Loucy (cell line): Measurements from ENCODE around the gene MYD88.

Source experiments
- H2AFZ ChIP-seq: fragments of 200-600 bp; sonication (generic); 2 replicates; pipeline ENCODE4 v1.6.0; 2016; ENCODE audit warnings: antibody characterized with exemption, mild to moderate bottlenecking, low read length, moderate library complexity
- H3F3A ChIP-seq: fragments of 200-600 bp; 2 replicates; pipeline ENCODE4 v1.6.0; 2016; ENCODE audit warnings: antibody characterized with exemption, low read depth, mild to moderate bottlenecking
- H3K27me3 ChIP-seq: fragments of 200-600 bp; sonication (generic); 2 replicates; pipeline ENCODE4 v1.6.1; 2014; ENCODE audit warnings: low read length, mild to moderate bottlenecking; ENCODE audit not compliant: insufficient read depth, poor library complexity, severe bottlenecking
- H3K36me3 ChIP-seq: fragments of 200-600 bp; sonication (generic); 2 replicates; pipeline ENCODE4 v1.6.1; 2016; ENCODE audit warnings: low read length; ENCODE audit not compliant: insufficient read depth
- H3K4me1 ChIP-seq: fragments of 200-600 bp; sonication (generic); 2 replicates; pipeline ENCODE4 v1.5.1; 2014; ENCODE audit warnings: low read length, mild to moderate bottlenecking; ENCODE audit not compliant: insufficient read depth, poor library complexity, severe bottlenecking
- H3K4me2 ChIP-seq: fragments of 200-600 bp; sonication (generic); 2 replicates; pipeline ENCODE4 v1.6.0; 2014; ENCODE audit warnings: antibody characterized with exemption, low read length, low read depth, mild to moderate bottlenecking; ENCODE audit not compliant: poor library complexity, severe bottlenecking
- H3K4me3 ChIP-seq: fragments of 200-600 bp; sonication (generic); 2 replicates; pipeline ENCODE4 v1.5.1; 2014; ENCODE audit warnings: low read length, mild to moderate bottlenecking, mixed read lengths; ENCODE audit not compliant: poor library complexity, severe bottlenecking
- H3K79me2 ChIP-seq: fragments of 200-600 bp; sonication (generic); 2 replicates; pipeline ENCODE4 v1.6.1; 2014; ENCODE audit warnings: low read length; ENCODE audit not compliant: insufficient read depth
- H3K9ac ChIP-seq: fragments of 200-600 bp; sonication (generic); 2 replicates; pipeline ENCODE4 v1.6.0; 2014; ENCODE audit warnings: mild to moderate bottlenecking, low read depth, low read length, moderate library complexity; ENCODE audit not compliant: poor library complexity, severe bottlenecking
- H3K9me2 ChIP-seq: fragments of 200-600 bp; sonication (generic); replicated peaks from 2 replicates; pipeline ENCODE4 v1.6.1; 2016; ENCODE audit warnings: low read depth, low read length, mixed read lengths
- H3K9me3 ChIP-seq: fragments of 200-600 bp; sonication (generic); 2 replicates; pipeline ENCODE4 v1.6.1; 2014; ENCODE audit warnings: mild to moderate bottlenecking, antibody characterized with exemption, low read length, low read depth; ENCODE audit not compliant: insufficient read depth
- H4K20me1 ChIP-seq: fragments of 200-600 bp; sonication (generic); 2 replicates; pipeline ENCODE4 v1.6.0; 2014; ENCODE audit warnings: antibody characterized with exemption, low read length, mild to moderate bottlenecking; ENCODE audit not compliant: insufficient read depth, poor library complexity, severe bottlenecking
- CTCF ChIP-seq: fragments of 200-600 bp; sonication (generic); conservative IDR thresholded peaks from 2 replicates; pipeline ENCODE4 v1.5.1; 2014; ENCODE audit warnings: mild to moderate bottlenecking, antibody characterized with exemption, low read length
- EZH2phosphoT487 ChIP-seq: fragments of 200-600 bp; IDR thresholded peaks from 2 replicates; pipeline ENCODE4 v1.6.1; 2018; ENCODE audit warnings: antibody characterized with exemption, mild to moderate bottlenecking, moderate library complexity, borderline replicate concordance

The MYD88 gene

GRCh38 chr3:38137615-38138348 lies 679 bp upstream of the MYD88 start:
- Histone ChIP-seq H2AFZ (peak overlapping the region; percentile 86), H3K79me2 (peaks cover 67% of the 10 kb centered on the region), H3K4me3 (peak overlapping the region; percentile 81), H3K27me3 (no peaks in the 10 kb centered on the region), H3K4me2 (peak overlapping the region; percentile 89), H4K20me1 (peaks cover 31% of the 10 kb centered on the region), H3K9me2 (no peaks in the 10 kb centered on the region), H3K9me3 (no peaks in the 10 kb centered on the region), H3K4me1 (peaks cover 45% of the 10 kb centered on the region), H3K9ac (peak overlapping the region; percentile 83), H3K36me3 (no peaks in the 10 kb centered on the region), H3F3A (no peaks in the 10 kb centered on the region)
- TF ChIP-seq EZH2phosphoT487 (no peak), CTCF (no peak)

- Histone ChIP-seq H3K9me2 (no peaks in the 10 kb centered on the region), H3K27me3 (no peaks in the 10 kb centered on the region), H3K36me3 (no peaks in the 10 kb centered on the region), H3K4me2 (peak overlapping the region; percentile 89), H3K9me3 (no peaks in the 10 kb centered on the region), H3F3A (no peaks in the 10 kb centered on the region), H2AFZ (peak overlapping the region; percentile 86), H3K9ac (peak overlapping the region; percentile 83), H3K79me2 (peaks cover 58% of the 10 kb centered on the region), H3K4me1 (peaks cover 37% of the 10 kb centered on the region), H4K20me1 (peaks cover 31% of the 10 kb centered on the region), H3K4me3 (peak overlapping the region; percentile 81)
- TF ChIP-seq EZH2phosphoT487 (no peak), CTCF (no peak)
Observed at GRCh38 chr3:38139191-38139590, 730 bp downstream of the MYD88 start.

- TF ChIP-seq EZH2phosphoT487 = no peak
- TF ChIP-seq CTCF = no peak
- peaks cover 31% of the 10 kb centered on the region for H4K20me1 ChIP-seq
- no peaks in the 10 kb centered on the region for H3K27me3 ChIP-seq
- no peaks in the 10 kb centered on the region for H3K9me3 ChIP-seq
- H3K9ac ChIP-seq = peak overlapping the region; percentile 83
- H3K36me3 ChIP-seq = no peaks in the 10 kb centered on the region
- no peaks in the 10 kb centered on the region for H3K9me2 ChIP-seq
- peak overlapping the region; percentile 89 for H3K4me2 ChIP-seq
- H3K4me1 ChIP-seq = peaks cover 36% of the 10 kb centered on the region
- H3F3A ChIP-seq = no peaks in the 10 kb centered on the region
- peaks cover 55% of the 10 kb centered on the region for H3K79me2 ChIP-seq
- peak overlapping the region; percentile 81 for H3K4me3 ChIP-seq
- no peak overlapping the region for H2AFZ ChIP-seq
Observed at GRCh38 chr3:38139652-38140051, 1.2 kb downstream of the MYD88 start.
